NCI-H748 (cell line): ENCODE measurements around the gene LSM12.
"Not testable (repeated sequence)": the region's sequence is repeated elsewhere in the genome, so short reads cannot be mapped to it uniquely, and the experiment has no call there.

Experiments
- DNase-seq: peaks from one replicate; lab custom pipeline; 2025; ENCODE audit not compliant: unreplicated experiment; lab: John Stamatoyannopoulos, UW

Gene LSM12

DNA sequence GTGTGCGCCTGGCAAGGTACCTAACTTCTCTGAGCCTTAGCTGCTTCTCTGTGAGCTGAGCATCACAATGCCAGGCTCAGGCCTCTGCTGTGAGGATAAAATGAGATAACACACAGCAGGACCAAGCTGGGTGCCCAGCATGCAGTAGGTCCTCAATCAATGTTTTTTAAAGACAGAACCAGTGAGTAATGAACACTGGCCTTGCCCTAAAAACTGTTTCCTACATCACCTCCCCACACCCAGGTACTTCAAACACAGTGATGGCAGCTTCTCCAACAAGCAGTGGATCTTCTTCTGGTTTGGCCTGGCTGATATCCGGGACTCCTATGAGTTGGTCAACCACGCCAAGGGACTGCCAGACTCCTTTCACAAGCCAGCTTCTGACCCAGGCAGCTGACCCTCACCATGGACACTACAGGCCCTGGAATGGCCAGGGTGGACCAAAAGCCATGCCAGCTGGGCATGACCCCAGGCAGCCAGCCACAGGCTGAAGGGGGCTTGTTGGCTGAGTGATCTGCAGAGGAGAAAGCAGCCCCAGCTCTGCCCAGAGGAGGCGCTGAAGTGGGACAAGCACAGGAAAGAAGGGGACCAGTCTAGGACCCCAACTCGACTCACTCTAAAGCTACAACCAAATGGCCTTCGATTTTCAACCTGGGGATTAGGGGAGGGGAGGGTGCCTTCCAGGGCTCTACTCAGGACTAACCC, 58.1 kb downstream of the LSM12 start:
- no peak for DNase-seq

DNA sequence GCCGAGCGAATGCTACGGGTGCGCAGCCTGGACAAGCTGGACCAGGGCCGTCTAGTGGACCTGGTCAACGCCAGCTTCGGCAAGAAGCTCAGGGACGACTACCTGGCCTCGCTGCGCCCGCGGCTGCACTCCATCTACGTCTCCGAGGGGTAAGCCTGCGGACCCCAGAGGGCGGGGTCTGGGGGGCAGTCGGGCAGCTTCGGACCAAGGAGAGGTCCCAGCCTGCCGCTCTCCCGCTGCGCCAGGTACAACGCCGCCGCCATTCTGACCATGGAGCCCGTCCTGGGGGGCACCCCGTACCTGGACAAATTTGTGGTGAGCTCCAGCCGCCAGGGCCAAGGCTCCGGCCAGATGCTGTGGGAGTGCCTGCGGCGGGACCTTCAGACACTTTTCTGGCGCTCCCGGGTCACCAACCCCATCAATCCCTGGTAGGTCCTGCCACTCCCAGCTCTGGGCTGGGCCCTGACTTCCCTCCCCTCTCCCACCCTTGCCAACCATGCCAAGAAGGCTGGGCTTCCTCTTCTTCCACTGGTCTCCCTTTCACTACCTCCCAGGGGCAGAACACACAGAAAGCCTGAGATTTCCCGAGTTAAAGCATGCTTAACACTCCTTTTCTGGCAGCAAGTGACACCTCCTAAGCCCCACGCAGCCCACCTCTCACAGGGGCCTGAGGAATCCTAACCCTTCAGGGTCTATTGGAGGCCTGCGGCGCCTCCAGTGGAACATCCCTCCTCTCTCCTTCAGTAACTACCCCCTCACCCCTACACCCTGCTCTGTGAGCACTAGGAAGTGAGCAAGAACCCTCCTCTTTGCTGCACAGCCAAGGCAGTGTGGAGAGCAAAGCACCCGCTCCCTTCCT, 58.9 kb downstream of the LSM12 start:
- DNase-seq = no peak

DNA sequence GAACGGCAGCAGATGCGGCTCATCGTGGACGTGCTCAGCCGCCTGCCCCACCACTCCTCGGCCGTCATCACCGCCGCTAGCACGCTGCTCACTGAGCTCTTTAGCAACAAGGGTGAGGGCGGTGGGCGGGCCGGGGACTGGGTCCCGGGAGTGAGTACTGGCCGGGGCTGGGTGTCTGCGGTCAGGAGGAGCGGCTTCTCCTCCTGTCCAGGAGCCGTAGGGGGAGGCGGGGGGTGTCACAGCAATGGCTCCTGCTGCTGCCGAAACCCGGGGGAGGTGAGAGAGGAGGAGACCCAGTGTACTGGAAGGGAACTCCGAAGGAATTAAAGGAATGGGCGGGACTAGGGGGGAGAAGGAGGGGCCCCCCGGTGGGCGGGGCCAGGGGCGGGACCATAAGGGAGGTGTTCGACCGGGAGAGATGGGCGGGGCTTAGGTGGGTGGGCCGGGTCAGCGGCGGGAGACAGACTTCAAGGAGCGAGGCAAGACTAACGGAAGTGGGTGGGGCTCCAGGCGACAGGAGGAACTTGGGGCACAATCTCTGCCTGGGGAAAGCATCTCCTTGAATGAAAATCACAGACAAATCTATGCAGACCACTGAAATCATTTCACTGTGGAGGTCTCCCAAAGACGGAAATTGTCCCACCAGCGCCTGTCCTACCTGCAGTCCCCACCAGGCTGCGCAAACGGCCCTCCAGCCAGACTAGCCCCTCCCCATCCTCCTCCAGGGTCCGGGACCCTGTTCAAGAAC, 59.7 kb downstream of the LSM12 start:
- peak; percentile 93 for DNase-seq

DNA sequence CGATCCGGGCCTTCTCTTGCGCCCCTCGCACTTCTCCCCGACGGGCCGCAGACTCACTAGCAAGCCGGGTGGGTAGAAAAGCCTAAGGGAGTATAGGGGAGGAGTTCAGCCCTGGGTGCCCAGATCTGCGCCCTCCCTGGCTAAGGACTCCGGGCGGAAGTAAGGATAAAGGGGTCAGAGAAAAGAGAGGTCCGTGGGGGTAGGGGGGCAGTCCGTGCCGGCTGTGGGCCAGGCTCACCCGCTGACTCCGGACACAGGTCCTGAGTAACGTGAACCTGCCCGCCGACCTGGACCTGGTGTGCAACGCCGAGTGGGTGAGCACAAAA, 60.2 kb downstream of the LSM12 start:
- peak; percentile 67 for DNase-seq

DNA sequence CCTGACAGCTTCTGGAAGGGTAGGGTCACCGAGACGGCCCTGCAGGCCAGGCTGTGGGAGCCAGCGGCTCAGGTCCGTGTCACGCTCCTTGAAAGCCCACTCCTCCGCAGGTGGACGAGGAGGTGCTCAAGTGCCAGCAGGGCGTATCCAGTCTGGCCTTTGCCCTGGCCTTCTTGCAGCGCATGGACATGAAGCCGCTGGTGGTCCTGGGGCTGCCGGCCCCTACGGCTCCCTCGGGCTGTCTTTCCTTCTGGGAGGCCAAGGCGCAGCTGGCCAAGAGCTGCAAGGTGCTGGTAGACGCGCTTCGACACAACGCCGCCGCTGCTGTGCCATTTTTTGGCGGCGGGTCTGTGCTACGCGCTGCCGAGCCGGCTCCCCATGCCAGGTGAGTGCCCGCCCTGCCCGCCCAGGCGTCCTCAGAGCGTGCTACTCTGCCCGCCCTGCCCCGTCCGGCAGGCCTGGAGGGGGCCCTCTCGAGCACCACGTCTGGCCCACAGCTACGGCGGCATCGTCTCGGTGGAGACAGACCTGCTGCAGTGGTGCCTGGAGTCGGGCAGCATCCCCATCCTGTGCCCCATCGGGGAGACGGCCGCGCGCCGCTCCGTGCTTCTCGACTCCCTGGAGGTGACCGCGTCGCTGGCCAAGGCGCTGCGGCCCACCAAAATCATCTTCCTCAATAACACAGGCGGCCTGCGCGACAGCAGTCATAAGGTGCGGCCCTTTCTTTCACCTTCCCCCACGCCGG, 60.8 kb downstream of the LSM12 start:
- DNase-seq = peak; percentile 75

DNA sequence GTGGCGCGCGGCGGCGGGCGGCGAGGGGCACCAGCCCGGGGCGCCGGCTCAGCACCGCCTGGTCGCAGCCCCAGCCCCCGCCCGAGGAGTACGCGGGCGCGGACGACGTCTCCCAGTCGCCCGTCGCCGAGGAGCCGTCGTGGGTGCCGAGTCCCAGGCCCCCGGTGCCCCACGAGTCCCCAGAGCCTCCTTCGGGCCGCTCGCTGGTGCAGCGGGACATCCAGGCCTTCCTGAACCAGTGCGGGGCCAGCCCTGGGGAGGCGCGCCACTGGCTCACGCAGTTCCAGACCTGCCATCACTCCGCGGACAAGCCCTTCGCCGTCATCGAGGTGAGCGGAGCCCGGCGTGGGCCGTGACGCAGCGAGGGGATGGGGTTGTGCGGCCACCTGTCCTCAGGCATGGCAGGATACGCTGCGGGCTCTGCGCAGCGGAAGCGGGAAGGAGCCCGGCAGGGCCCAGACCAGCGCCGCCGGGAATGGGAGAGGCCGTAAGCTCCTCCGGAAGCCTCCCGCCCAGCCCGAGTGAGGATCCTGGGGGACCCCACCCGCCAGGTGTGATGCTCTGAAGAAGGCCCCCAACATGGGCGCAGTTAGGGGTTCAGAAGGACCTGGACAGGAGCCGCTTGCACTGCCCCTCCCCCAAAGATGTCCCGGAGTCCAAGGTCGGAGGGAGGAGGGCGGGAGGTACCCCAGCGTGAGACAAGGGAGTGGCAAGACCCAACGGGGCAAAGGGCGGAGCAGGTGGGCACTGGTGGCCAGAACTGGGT, 61.5 kb downstream of the LSM12 start:
- peak; percentile 68 for DNase-seq

DNA sequence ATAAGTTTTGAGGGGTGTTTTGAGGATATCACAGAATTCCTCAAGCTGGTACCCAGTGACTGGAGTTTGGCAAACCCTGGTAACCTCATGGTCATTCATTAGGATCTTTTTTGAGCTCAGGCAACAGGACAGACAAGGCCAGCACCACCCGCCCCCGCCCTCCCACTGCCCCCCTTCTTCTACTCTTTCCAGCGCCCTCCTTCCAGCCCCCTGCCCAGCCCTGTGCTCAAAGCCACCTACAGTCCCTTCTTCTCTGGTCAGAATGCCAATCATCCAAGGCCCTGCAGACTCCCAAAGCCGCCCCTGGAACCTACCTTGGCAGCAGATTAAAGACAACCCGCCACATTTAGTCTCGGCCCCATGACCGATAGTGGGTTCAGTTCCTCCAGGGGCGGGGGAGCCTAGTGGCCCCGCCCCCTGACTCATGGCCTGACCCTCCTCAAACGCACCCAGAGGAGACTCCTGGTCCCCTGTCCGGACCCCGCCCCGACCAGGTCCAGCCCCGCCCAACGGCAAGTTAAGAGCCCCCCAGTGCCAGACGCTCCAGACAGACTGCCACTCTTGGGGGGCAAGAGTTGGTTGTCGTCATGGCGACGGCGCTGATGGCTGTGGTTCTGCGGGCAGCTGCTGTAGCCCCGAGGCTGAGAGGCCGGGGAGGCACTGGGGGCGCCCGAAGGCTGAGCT, 62.3 kb downstream of the LSM12 start, which contains the start of gene NAGS:
TSS of gene NAGS (plus strand) at position 546 of the 684 bp plus-strand sequence. CDS start at position 588, 42 bp downstream.
- DNase-seq = peak; percentile 46

DNA sequence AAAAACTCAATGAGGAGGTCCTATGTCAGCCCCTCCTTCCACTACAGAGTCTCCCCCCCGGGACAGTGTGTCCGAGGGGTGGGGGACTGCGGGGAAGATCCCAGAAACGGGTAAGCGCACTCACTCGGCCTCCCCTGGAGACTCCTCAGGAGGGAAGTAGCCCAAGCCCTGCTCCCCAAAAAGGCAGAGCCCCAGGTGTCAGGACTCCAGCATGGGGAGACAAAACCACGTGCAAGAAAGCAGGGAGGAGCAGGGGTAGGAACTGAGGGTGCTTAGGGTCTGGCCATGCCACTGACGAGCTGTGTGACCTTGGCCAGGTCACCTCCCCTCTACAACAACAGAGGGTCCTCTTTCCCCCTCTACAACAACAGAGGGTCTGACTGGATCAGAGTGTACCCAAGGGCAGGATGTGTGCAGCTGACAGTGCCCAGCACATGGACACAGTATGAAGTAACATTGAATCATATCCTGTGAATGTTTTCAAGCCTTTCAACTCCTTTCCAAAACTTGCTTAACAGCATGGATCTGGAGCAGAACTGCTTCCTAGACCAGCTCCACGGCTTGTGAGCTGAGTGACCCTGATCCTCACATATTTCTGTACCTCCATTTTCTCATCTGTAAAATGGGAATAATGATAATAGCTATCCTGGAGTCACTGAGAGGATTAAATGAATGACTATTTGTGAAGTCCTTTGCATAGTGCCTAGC, 64.2 kb downstream of the LSM12 start:
- DNase-seq = no peak

GRCh38 chr17:44001461-44001920, 65.0 kb downstream of the LSM12 start:
- DNase-seq = no peak

GRCh38 chr17:44000871-44001460, 65.5 kb downstream of the LSM12 start:
- no peak for DNase-seq

DNA sequence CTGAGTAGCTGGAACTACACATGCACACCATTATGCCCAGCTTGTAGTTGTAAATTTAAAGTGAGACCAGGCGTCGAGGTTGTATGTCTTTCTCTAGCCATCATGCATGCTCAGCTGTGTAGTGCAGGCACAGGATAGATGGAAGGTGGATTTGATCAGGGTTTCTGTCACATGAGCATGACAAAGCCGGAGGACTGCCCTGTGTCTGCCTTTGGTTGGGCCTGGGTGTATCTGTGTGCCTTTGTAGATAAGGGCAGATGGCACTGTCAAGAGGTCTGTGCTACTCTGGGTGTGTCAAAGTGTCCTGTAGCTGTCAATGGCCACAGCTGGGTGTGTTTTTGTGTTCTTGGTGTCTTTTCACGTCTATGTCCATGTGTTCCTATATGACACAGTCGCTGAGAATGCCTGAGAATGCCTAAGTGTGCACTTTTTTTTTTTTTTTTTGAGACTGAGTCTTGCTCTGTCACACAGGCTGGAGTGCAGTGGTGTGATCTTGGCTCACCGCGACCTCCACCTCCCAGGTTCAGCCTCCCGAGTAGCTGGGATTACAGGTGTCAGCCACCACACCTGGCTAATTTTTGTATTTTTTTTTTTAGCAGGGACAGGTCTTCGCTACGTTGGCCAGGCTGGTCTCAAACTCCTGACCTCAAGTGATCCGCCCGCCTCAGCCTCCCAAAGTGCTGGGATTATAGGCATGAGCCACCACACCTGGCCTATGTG, 66.2 kb downstream of the LSM12 start:
- no peak for DNase-seq

DNA sequence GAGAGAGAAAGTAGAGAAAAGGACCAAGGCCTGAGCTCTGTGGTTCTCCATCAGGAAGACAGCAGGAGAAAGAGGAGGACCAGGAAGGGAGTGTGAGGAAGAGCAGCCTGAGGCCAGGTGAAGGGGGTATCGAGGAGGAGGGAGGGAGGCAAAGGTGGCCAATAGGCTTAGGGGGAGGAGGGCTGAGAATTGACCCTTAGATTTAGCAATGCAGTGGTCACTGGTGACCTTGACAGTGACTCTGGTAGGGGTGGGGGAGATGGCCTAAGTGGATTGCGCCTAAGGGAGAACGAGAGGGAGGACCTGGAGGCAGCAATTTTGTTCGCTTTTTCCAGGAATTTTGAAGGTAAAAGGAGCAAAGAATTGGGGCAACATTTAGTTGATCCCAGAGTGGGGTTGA, 67.4 kb downstream of the LSM12 start:
- no peak for DNase-seq

DNA sequence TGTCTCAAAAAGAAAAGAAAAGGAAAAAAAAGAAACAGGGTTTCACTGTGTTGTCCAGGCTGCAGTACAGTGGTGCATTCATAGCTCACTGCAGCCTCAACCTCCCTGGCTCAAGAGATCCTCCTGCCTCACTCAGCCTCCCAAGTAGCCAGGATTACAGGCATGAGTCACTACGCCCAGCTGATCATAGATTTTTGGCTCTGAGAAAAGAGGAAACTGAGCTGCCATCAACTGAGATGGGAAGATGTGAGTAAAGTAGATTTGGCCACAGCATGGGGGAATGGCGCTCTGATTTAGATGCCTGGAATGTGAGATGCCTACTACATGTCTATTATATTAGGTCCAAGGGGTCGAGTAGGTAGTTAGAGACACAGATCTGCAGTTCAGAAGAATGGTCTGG, 67.9 kb downstream of the LSM12 start:
- DNase-seq = no peak

GRCh38 chr17:43997180-43997579, 69.3 kb downstream of the LSM12 start:
- DNase-seq = not testable (repeated sequence)

DNA sequence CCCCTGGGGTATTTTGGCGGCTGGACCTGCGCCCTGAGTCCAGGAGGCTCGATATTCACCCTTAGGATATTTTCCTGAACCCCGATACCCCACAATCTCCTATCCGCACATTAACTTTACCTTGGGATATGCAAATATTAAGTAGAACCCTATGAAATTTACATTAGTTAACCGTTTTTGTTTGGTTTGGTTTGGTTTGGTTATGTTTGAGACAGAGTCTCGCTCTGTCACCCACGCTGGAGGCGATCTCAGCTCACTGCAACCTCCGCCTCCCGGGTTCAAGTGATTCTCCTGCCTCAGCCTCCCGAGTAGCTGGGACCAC, 71.4 kb downstream of the LSM12 start:
- no peak for DNase-seq

DNA sequence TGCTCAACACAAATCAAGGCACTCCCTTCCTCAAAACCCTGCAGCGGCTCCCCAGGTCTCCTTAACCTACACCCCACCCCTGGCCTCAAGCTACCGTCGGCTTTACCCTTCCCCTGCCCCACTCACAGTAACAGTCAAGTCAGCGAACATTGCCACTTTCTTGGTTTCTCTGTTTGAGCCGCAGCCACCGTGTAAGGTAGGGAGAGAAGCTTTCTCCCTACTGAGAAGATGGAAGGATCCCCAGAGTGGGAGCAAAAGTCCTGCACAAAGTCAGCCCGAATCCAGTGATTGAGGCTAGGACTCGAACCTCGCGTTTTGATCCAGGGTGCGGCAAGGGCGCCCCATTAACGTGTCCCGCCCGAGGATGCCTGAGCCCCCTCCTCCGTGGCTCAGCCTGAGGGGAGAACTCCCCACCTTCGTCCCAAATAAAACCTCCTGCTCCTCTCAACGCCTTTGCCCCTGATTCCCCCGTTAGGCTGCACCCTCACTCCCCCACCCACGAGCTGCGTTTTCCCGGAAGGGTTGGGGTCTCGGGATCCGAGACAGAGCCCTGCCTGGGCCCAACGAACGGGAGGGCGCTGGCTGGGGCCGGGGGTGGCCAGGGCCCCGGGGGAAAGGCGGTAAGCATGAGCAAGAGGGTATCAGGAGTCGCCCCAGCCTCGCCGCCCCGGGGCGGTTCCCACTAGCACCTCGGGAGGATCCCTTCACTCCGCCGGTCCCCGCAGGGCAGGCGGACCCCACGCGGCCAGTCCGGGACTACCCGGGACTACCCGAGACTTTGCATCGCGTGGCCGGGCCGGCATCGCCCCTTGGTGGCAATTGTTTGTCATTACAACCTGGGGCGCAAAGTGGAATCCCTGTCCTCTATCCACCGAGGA, 72.0 kb downstream of the LSM12 start:
- DNase-seq = peak; percentile 62

- no peak for DNase-seq
These were observed 73.8 kb downstream of the LSM12 start for GRCh38 chr17:43992641-43993040.
